Measurements from ENCODE around the gene RRAD. TPM values are rescaled to one million over a fixed set of nuclear protein-coding genes. Genes with fewer than 3 reads are reported as not detected.
A peak's percentile ranks its signal among the peaks of the same experiment; 100 is the strongest.
"Not testable (repeated sequence)": the region's sequence is repeated elsewhere in the genome, so short reads cannot be mapped to it uniquely, and the experiment has no call there.

Gene RRAD
- total RNA-seq, 1 donor from 2014 or later, result 0.59 TPM

GRCh38 chr16:66950971-66951790 lies 25.8 kb upstream of the RRAD start:
- DNase-seq (ENCODE audit: low read depth, low spot score), result no peak

GRCh38 chr16:66950437-66950836 lies 25.1 kb upstream of the RRAD start:
- no peak for DNase-seq (ENCODE audit: low read depth, low spot score)

- DNase-seq (ENCODE audit: low read depth, low spot score), result no peak
Measured at GRCh38 chr16:66949472-66949871, 24.1 kb upstream of the RRAD start.

- no peak for DNase-seq (ENCODE audit: low read depth, low spot score)
Measured at GRCh38 chr16:66948837-66949225, 23.5 kb upstream of the RRAD start.

GRCh38 chr16:66948134-66948836 lies 22.9 kb upstream of the RRAD start:
- no peak for DNase-seq (ENCODE audit: low read depth, low spot score)

- peak; percentile 49 for DNase-seq (ENCODE audit: low read depth, low spot score)
Measured at GRCh38 chr16:66947302-66948065, 22.1 kb upstream of the RRAD start.

- no peak for DNase-seq (ENCODE audit: low read depth, low spot score)
Measured at GRCh38 chr16:66946974-66947301, 21.6 kb upstream of the RRAD start.

- DNase-seq (ENCODE audit: low read depth, low spot score), result no peak
Measured at GRCh38 chr16:66946541-66946940, 21.2 kb upstream of the RRAD start.

GRCh38 chr16:66945939-66946338 lies 20.6 kb upstream of the RRAD start:
- DNase-seq (ENCODE audit: low read depth, low spot score), result no peak

GRCh38 chr16:66944971-66945370 lies 19.6 kb upstream of the RRAD start:
- DNase-seq (ENCODE audit: low read depth, low spot score), result not testable (repeated sequence)

- no peak for DNase-seq (ENCODE audit: low read depth, low spot score)
Measured at GRCh38 chr16:66944054-66944441, 18.7 kb upstream of the RRAD start.

- DNase-seq (ENCODE audit: low read depth, low spot score), result no peak
Measured at GRCh38 chr16:66943426-66944053, 18.2 kb upstream of the RRAD start.

- DNase-seq (ENCODE audit: low read depth, low spot score), result no peak
Measured at GRCh38 chr16:66942981-66943380, 17.6 kb upstream of the RRAD start.

GRCh38 chr16:66940236-66940635 lies 14.9 kb upstream of the RRAD start:
- DNase-seq (ENCODE audit: low read depth, low spot score), result no peak

- no peak for DNase-seq (ENCODE audit: low read depth, low spot score)
Measured at GRCh38 chr16:66939366-66939765, 14.0 kb upstream of the RRAD start.

- DNase-seq (ENCODE audit: low read depth, low spot score), result no peak
Measured at GRCh38 chr16:66937725-66938337, 12.5 kb upstream of the RRAD start.

GRCh38 chr16:66936889-66937554 lies 11.7 kb upstream of the RRAD start:
- no peak for DNase-seq (ENCODE audit: low read depth, low spot score)

- DNase-seq (ENCODE audit: low read depth, low spot score), result no peak
Measured at GRCh38 chr16:66936462-66936861, 11.1 kb upstream of the RRAD start.

GRCh38 chr16:66935314-66936011 lies 10.1 kb upstream of the RRAD start, which contains the start of gene CES2:
Gene CES2 (plus strand): TSS chr16:66935516. CDS start chr16:66935636, 120 bp downstream.
- DNase-seq (ENCODE audit: low read depth, low spot score), result no peak

- DNase-seq (ENCODE audit: low read depth, low spot score), result not testable (repeated sequence)
Measured at GRCh38 chr16:66934839-66935313, 9.5 kb upstream of the RRAD start.

All from pulmonary artery endothelial cell (primary cell).